GM21360 (cell line): ENCODE results near the gene PLA2G2D.

Experiments used
- ATAC-seq: cut with Tn5 transposase; IDR thresholded peaks from one replicate; pipeline ENCODE4 v1.9.1; 2021; ENCODE audit warnings: mild to moderate bottlenecking, moderate library complexity; ENCODE audit not compliant: unreplicated experiment

PLA2G2D gene

DNA sequence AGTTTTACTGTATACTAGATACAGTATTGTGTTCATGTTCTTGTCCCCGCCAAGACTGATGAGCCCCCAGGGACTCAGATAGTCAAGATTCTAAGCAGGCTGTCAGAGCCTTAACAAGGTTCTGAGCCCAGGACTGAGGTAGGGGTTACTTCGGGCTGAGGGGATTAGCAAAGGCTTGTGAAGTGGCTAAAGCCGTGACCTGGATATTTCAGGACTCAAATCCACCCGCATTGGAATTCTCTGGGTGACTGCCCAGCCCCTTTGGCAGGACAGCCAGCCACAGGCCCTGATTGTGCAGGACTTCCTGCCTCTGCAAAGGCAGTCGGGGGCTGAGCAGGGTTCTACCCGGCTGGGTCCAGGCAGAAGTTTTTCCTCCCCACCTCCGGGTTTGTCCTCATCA is 49.5 kb downstream of the PLA2G2D start, which contains the start of gene PLA2G5:
TSS of gene PLA2G5 (plus strand) at position 321 of the 400 bp plus-strand sequence. CDS start 14,637 bp downstream, outside the sequence.
- no peak for ATAC-seq

DNA sequence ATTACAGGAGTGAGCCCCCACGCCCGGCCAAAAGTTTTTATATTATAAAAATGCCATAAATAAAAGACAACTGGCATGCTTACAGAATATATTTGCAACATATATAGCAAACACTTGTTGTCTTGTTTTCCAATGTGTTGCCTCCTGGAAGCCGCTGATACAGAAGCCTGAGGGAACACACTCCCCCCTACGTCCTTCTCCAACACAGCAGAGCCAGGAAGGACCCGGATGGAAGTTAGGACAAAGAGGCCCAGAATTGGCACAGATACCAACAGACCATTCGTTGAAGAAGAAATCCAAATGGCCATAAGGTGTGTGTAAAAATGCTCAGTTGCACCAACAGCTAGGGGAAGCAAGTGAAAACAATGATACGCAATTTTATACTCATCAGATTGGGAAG is 50.6 kb downstream of the PLA2G2D start:
- ATAC-seq: no peak

DNA sequence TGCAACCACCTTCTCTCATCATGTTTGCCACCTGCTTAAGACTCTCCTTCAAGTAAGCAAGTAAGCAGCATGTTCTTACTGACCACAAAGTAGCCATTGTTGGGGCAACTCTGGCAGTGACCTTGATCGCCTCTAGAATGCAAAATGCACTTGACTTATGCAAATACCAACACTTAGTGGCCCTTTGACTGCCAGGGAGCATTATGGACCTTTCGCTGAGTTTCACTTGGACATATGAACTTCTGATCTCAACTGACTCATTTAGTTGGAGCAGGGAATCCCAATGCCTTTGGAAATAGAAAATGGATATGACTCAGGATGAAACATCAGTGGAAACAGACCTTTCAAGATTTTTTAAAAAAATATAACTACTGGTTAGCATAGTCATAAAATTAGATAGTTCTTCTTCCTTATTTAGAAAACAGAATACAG is 55.5 kb downstream of the PLA2G2D start:
- ATAC-seq: no peak
